AG04450 (cell line): ENCODE data around the gene KMT2A. TPM values are rescaled to one million over a fixed set of nuclear protein-coding genes. Genes with fewer than 3 reads are reported as not detected.
"Not testable (repeated sequence)": the region's sequence is repeated elsewhere in the genome, so short reads cannot be mapped to it uniquely, and the experiment has no call there.

Experiments
- CTCF ChIA-PET: fragments of 300-600, 350-600 bp; formaldehyde crosslinking; extraction: SDS; loops from one replicate; lab custom pipeline; 2022; ENCODE audit warnings: antibody characterized with exemption, inconsistent platforms; lab: Charles Lee
- POLR2A ChIA-PET: fragments of 350-600 bp; formaldehyde crosslinking; extraction: SDS; loops from one replicate; lab custom pipeline; 2021; ENCODE audit warnings: antibody characterized with exemption, inconsistent platforms; lab: Yijun Ruan, JAX
- DNase-seq: peaks from one replicate; pipeline ENCODE4 v3.0.0-alpha.2; 2011; ENCODE audit warnings: low read depth, low spot score
- H3K27ac ChIP-seq: one replicate; pipeline ENCODE4 v1.5.1; 2012; ENCODE audit warnings: low read depth, low read length, control low read depth
- H3K27me3 ChIP-seq: one replicate; pipeline ENCODE4 v1.6.0; 2012; ENCODE audit warnings: low read length; ENCODE audit not compliant: control insufficient read depth, insufficient read depth
- H3K4me3 ChIP-seq: 2 replicates; pipeline ENCODE4 v1.5.1; 2011; ENCODE audit warnings: mild to moderate bottlenecking, low read depth, low read length, control low read depth
- H3K9me3 ChIP-seq: 2 replicates; pipeline ENCODE4 v1.5.1; 2012; ENCODE audit warnings: low read length; ENCODE audit not compliant: control insufficient read depth, insufficient read depth
- CTCF ChIP-seq: IDR thresholded peaks from 2 replicates; pipeline ENCODE4 v1.5.1; 2011; ENCODE audit warnings: low read depth, low read length, control low read depth, inconsistent platforms
- polyA plus RNA-seq: library from polyadenylated mRNA; depleted of rRNA; stranded (reverse); fragments of >200 nt; gene quantifications from 2 replicates; pipeline ENCODE4 v1.2.3, GENCODE V29; 2011

The KMT2A gene
- polyA plus RNA-seq, 1 experiment, result 23.6 TPM

GRCh38 chr11:118415739-118416068 is 20.6 kb upstream of the KMT2A start:
- H3K27ac ChIP-seq, result no peak overlapping the region
- CTCF ChIA-PET, result interaction anchor here (1.0 to 1.2 kb wide), 3 partner anchors 48 to 73 kb away, joined by 3 to 4 read pairs (median 3); no protein-coding TSS in a partner anchor
- no peak overlapping the region for H3K4me3 ChIP-seq
- POLR2A ChIA-PET, result interaction anchor here (0.5 to 1.5 kb wide), 5 partner anchors 14 to 73 kb away, joined by 3 to 16 read pairs (median 8); partner anchors contain the start of gene KMT2A
- H3K27me3 ChIP-seq, result no peaks in the 10 kb centered on the region
- peak; percentile 95 for DNase-seq
- TF ChIP-seq CTCF, result no peak
- no peaks in the 10 kb centered on the region for H3K9me3 ChIP-seq

GRCh38 chr11:118416900-118417299 is 19.4 kb upstream of the KMT2A start:
- H3K27ac ChIP-seq, CTCF ChIA-PET, H3K27me3 ChIP-seq, POLR2A ChIA-PET, H3K9me3 ChIP-seq, H3K4me3 ChIP-seq, DNase-seq: not testable (repeated sequence)

GRCh38 chr11:118417801-118418200 is 18.5 kb upstream of the KMT2A start:
- ChIA-PET POLR2A (no interaction called here), CTCF (interaction anchor here (1.2 kb wide), 1 partner anchor 71 kb away, joined by 7 read pairs; no protein-coding TSS in a partner anchor)
- TF ChIP-seq CTCF, result no peak
- DNase-seq, result no peak
- no peak overlapping the region for H3K27ac ChIP-seq
- H3K27me3 ChIP-seq, result no peaks in the 10 kb centered on the region
- no peaks in the 10 kb centered on the region for H3K9me3 ChIP-seq
- H3K4me3 ChIP-seq, result no peak overlapping the region

GRCh38 chr11:118418766-118419165 is 17.5 kb upstream of the KMT2A start:
- ChIA-PET CTCF (interaction anchor here (0.5 to 1.2 kb wide), 2 partner anchors 62 to 70 kb away, joined by 6 to 7 read pairs; no protein-coding TSS in a partner anchor), POLR2A (no interaction called here)
- Histone ChIP-seq H3K27me3 (no peaks in the 10 kb centered on the region), H3K27ac (no peak overlapping the region), H3K9me3 (no peaks in the 10 kb centered on the region), H3K4me3 (no peak overlapping the region)
- TF ChIP-seq CTCF, result no peak
- no peak for DNase-seq

GRCh38 chr11:118427707-118428106 is 8.6 kb upstream of the KMT2A start:
- no peak overlapping the region for H3K27ac ChIP-seq
- H3K4me3 ChIP-seq, result no peak overlapping the region
- H3K9me3 ChIP-seq, result no peaks in the 10 kb centered on the region
- no peak for DNase-seq
- ChIA-PET CTCF (no interaction called here), POLR2A (interaction anchor here (0.5 kb wide), 1 partner anchor 17 kb away, joined by 4 read pairs; no protein-coding TSS in a partner anchor)
- no peaks in the 10 kb centered on the region for H3K27me3 ChIP-seq
- no peak for TF ChIP-seq CTCF
